D341Med (cell line): Measurements from ENCODE around the gene DENND6B.
A peak's percentile ranks its signal among the peaks of the same experiment; 100 is the strongest.

Experiments used
- DNase-seq: peaks from one replicate; pipeline ENCODE4 v3.0.0; 2012; ENCODE audit warnings: low spot score

DENND6B gene

GRCh38 chr22:50315289-50316113 is 11.3 kb downstream of the DENND6B start:
- no peak for DNase-seq

- DNase-seq, result no peak
These were observed 12.1 kb downstream of the DENND6B start for GRCh38 chr22:50314455-50315288.

GRCh38 chr22:50314081-50314454 is 12.7 kb downstream of the DENND6B start:
- no peak for DNase-seq

- DNase-seq, result no peak
These were observed 13.2 kb downstream of the DENND6B start for GRCh38 chr22:50313600-50313999.

GRCh38 chr22:50313021-50313420 is 13.8 kb downstream of the DENND6B start:
- DNase-seq, result no peak

GRCh38 chr22:50312371-50312770 is 14.4 kb downstream of the DENND6B start:
- no peak for DNase-seq

- no peak for DNase-seq
These were observed 15.0 kb downstream of the DENND6B start for GRCh38 chr22:50311606-50312351.

GRCh38 chr22:50310949-50311444 is 15.8 kb downstream of the DENND6B start:
- DNase-seq, result no peak

- no peak for DNase-seq
These were observed 16.6 kb downstream of the DENND6B start for GRCh38 chr22:50310031-50310722.

- no peak for DNase-seq
These were observed 17.2 kb downstream of the DENND6B start for GRCh38 chr22:50309601-50309991.

- DNase-seq, result no peak
These were observed 17.7 kb downstream of the DENND6B start for GRCh38 chr22:50308986-50309600.

GRCh38 chr22:50308597-50308935 is 18.2 kb downstream of the DENND6B start:
- no peak for DNase-seq

- DNase-seq, result peak; percentile 60
These were observed 18.8 kb downstream of the DENND6B start for GRCh38 chr22:50307890-50308596.

GRCh38 chr22:50306753-50307749 is 19.8 kb downstream of the DENND6B start, which contains the start of gene PLXNB2:
Gene PLXNB2 (minus strand): TSS chr22:50307646. CDS start chr22:50290584, 17,062 bp downstream.
- peak; percentile 92 for DNase-seq

- peak; percentile 79 for DNase-seq
These were observed 20.8 kb downstream of the DENND6B start for GRCh38 chr22:50305923-50306566.

- DNase-seq, result no peak
These were observed 21.4 kb downstream of the DENND6B start for GRCh38 chr22:50305393-50305922.

GRCh38 chr22:50304528-50305392 is 22.1 kb downstream of the DENND6B start:
- DNase-seq, result peak; percentile 64
